ENCODE measurements around the gene TK1.

The TK1 gene

GRCh38 chr17:78219396-78220150 lies 32.7 kb upstream of the TK1 start:
- DNase-seq: no peak

- no peak for DNase-seq
Observed at GRCh38 chr17:78214706-78215061, 27.8 kb upstream of the TK1 start.

GRCh38 chr17:78214016-78214705 lies 27.3 kb upstream of the TK1 start, which contains the start of gene BIRC5:
TSS of gene BIRC5 (plus strand) at chr17:78214253. CDS start at chr17:78214317, 64 bp downstream.
- DNase-seq: peak; percentile 86 to 89

DNA sequence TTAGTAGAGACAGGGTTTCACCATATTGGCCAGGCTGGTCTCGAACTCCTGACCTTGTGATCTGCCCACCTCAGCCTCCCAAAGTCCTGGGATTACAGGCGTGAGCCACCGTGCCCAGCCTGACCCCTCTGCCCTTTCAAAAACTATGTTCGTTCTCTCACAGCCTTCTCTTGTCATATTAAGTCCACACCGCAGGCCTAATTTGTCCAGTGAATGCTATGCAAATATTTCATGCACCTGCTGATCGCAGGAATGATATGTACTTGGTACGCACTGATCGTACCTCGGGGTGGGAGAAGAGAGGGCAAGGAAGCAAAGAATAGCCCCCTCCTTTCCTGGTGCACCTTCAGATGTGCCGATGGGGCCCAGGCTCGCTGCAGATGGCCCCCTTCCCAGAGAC lies 24.2 kb upstream of the TK1 start:
- no peak for DNase-seq

DNA sequence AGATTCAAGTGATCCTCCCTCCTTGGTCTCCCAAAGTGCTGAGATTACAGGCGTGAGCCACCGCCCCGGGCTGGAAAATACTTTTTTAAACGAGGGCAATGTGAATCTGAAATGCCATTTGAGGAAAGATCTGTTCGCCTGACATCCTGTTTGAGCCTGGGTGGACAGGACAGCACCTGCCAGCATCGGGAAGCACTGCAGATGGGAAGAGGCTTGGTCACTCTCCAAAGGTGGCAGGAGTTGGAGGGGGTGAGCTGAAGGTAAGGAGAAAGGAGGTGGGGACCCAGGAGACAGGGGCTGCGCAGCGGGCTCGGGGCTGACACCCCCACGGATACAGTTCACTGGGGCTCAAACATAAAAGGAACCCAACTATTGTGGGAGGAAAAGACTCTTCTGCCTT lies 23.3 kb upstream of the TK1 start:
- DNase-seq: no peak

DNA sequence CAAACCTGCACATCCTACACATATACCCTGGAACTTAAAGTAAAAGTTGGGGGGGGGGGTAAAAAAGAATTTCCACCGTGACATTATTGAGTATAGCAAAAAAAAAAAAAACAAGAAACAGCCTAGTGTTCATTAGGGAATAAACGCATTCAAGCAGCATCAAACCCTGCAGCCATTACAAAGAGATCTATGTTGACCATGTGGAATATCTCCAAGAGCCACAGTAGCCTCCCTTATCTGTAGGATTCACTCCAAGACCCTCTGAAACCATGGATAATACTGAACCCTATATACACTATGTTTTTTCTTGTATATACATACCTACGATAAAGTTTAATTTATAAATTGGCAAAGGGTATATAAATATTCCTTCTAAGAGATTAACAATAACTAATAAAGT lies 21.6 kb upstream of the TK1 start:
- DNase-seq: no peak

GRCh38 chr17:78206298-78206697 lies 19.4 kb upstream of the TK1 start:
- no peak for DNase-seq

- DNase-seq: no peak
Observed at GRCh38 chr17:78205124-78205775, 18.4 kb upstream of the TK1 start.

DNA sequence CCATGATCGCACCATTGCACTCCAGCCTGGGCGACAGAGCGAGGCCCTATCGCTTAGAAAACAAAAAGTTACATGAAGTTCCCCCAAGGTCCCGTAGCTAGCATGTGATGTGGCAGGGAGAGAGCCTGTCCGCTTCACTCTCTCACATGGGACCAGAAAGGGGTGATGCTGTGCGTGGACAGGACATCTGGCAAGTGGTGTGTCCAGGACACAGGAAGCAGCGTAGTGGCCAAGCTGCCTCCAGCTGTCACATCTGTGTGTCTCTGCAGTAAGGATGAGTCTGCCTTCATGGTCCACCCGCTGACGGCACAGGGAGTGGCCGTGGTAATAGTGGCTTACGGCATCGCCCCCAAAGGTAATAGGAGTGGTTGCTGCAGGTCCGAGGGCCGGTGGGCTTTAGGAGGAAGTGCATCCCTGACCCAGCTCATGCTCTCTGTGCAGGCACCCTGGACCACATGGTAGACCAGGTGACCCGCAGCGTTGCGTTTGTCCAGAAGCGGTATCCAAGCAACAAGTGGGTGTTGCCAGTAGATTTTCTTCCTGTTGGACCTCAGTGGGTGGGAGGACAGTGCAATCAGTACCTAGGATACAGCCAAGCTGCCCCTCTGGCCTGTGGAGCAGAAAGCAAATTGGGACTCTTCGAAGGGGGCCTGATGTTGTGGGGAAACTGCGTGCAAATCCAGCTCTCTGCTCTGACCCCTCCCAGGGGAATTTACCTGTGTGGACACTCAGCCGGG lies 17.7 kb upstream of the TK1 start:
- no peak for DNase-seq

- no peak for DNase-seq
Observed at GRCh38 chr17:78202666-78203065, 15.8 kb upstream of the TK1 start.

- no peak for DNase-seq
Observed at GRCh38 chr17:78200451-78200850, 13.6 kb upstream of the TK1 start.

GRCh38 chr17:78197147-78197832 lies 10.4 kb upstream of the TK1 start:
- DNase-seq: no peak

DNA sequence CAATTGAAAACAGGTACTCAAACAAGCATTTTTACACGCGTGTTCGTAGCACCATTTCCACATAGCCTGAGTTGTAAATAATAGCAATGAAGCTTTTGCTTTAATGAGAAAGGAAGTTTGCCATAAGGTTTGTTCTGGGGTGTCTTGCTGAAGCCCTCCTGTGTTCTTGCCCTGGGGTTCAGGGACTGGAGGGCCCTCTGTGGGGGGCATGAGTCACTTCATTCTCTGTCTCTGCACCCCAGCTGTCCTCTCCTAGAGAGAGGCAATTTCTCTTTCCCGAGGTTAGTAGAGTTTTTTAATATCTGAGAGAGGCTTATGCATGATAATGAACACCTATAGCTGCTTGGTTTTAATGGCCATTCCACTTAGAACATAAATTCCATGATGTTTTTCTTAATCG lies 9.9 kb upstream of the TK1 start:
- no peak for DNase-seq

GRCh38 chr17:78185981-78186691 lies 716 bp downstream of the TK1 start:
- no peak for DNase-seq

DNA sequence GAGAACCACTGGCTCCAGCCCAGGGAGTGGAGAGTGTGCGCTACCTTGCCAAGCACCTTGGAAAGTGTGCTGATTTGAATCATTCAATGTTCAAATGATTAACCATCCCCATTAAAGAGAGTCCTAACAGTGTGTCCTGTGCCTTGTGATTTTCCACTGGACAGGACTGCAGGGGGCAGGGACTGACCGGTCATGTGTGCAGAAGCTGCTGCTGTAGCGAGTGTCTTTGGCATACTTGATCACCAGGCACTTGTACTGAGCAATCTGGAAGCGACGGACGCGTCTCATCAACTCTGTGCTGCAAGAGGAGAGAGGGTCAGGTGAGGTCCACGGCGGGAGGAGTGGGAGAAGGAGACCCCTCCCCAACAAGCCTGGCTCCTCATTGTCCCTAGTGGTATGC lies 2.0 kb downstream of the TK1 start:
- no peak for DNase-seq

DNA sequence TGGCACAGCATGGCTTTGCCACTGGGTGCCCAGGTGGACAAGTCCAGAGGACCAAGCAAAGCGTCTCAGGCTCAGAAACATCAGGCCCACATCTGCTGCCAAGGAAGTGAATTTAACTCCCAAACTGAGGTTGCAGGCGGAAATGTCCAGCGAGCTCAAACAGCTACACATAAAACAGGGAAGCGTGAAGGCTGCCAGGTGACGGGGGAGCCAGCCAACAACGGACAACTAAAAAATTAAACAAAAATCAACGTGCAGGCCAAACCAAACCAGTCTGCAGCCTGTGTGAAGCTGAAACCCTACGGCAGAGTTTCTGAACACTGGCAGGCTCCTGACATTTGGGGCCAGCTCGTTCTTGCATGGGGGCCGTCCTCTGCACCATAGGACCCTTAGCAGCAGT lies 2.5 kb downstream of the TK1 start:
- DNase-seq: no peak

- DNase-seq: no peak
Observed at GRCh38 chr17:78183916-78184315, 2.9 kb downstream of the TK1 start.

- no peak for DNase-seq
Observed at GRCh38 chr17:78182504-78182903, 4.3 kb downstream of the TK1 start.

DNA sequence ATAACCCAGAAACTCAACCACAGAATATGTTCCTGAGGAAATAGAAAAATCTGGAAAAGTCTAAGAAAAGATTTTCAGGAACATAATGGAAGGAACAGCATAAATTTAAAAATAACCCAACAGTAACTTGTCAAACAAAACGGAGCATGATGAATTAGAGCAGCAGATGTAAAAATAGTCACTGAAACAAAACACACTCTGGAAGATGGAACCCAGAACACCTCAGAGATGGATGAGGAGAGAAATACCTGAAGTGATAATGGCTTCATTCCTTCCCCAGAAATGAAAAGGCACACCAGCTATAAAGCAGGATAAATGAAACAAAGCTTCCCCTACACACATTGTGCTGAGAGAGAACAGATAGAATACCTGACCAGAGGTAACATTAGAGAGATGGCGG lies 6.3 kb downstream of the TK1 start:
- no peak for DNase-seq

DNA sequence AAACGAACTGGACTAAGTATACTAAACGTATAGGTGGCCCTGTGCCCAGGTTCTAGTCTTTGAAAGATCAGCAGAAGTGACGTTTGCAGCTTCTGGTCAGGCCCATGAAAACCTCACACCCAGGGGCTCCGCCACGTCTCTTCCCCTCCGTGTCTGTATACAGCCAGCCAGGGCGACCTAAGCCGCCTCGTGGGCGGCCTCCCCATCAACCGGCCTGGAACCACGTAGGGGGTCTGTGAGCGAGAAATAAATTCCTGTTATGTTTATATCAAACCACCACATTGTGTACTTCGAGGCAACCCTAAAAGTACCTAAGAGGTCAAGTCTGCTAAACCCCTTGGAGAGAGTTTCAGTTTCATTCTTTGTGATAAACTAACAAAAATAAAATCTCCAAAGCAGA lies 6.8 kb downstream of the TK1 start:
- no peak for DNase-seq

DNA sequence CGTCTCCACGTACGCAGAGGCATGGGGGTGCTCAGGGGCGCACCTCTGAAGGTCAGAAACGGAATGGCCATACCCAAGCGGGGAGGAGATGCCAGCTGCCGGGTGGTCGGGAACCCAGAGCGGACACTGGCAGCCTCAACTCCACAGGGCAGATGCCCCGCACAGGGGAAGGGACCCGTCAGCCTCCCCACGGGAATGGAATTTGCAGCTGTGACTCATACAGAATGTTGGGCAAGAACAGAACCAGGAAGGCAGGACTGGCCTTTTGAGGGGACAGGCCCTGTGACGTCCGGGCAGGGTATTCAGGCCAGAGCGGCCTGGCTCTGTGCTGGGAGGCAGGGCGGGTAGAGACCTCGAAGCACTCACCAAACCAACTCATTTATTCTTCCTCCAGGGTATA lies 7.5 kb downstream of the TK1 start:
- DNase-seq: no peak

GRCh38 chr17:78176548-78177025 lies 10.3 kb downstream of the TK1 start:
- peak; percentile 77 to 83 for DNase-seq

All from CD4-positive, alpha-beta T cell treated with Interferon alpha-2 for 1 hour (primary cell).